Measurements from ENCODE around the gene CDH13.

The CDH13 gene

GRCh38 chr16:83730812-83731211 lies 1104.0 kb downstream of the CDH13 start:
- no peak overlapping the region for H3K4me3 Mint-ChIP-seq
- peaks cover 15% of the 10 kb centered on the region for H3K27me3 Mint-ChIP-seq
- no peak overlapping the region for H3K27ac Mint-ChIP-seq
- no peaks in the 10 kb centered on the region for H3K36me3 Mint-ChIP-seq (ENCODE audit: low read depth)
- H3K4me1 Mint-ChIP-seq (ENCODE audit: low read depth), result no peaks in the 10 kb centered on the region
- peaks cover 11% of the 10 kb centered on the region for H3K9me3 Mint-ChIP-seq
- DNase-seq, result no peak

- H3K9me3 Mint-ChIP-seq, result peaks cover 14% of the 10 kb centered on the region
- DNase-seq, result no peak
- H3K27me3 Mint-ChIP-seq, result peaks cover 10% of the 10 kb centered on the region
- H3K27ac Mint-ChIP-seq, result no peak overlapping the region
- H3K36me3 Mint-ChIP-seq (ENCODE audit: low read depth), result no peaks in the 10 kb centered on the region
- no peaks in the 10 kb centered on the region for H3K4me1 Mint-ChIP-seq (ENCODE audit: low read depth)
- H3K4me3 Mint-ChIP-seq, result no peak overlapping the region
Observed at GRCh38 chr16:83732536-83732935, 1105.8 kb downstream of the CDH13 start.

- no peak overlapping the region for H3K4me3 Mint-ChIP-seq
- H3K27ac Mint-ChIP-seq, result no peak overlapping the region
- no peaks in the 10 kb centered on the region for H3K4me1 Mint-ChIP-seq (ENCODE audit: low read depth)
- H3K36me3 Mint-ChIP-seq (ENCODE audit: low read depth), result no peaks in the 10 kb centered on the region
- H3K9me3 Mint-ChIP-seq, result peaks cover 14% of the 10 kb centered on the region
- DNase-seq, result no peak
- peaks cover 10% of the 10 kb centered on the region for H3K27me3 Mint-ChIP-seq
Observed at GRCh38 chr16:83733301-83733700, 1106.5 kb downstream of the CDH13 start.

- no peak for DNase-seq
- H3K27me3 Mint-ChIP-seq, result peaks cover 10% of the 10 kb centered on the region
- no peaks in the 10 kb centered on the region for H3K4me1 Mint-ChIP-seq (ENCODE audit: low read depth)
- no peak overlapping the region for H3K27ac Mint-ChIP-seq
- no peaks in the 10 kb centered on the region for H3K36me3 Mint-ChIP-seq (ENCODE audit: low read depth)
- H3K9me3 Mint-ChIP-seq, result peaks cover 14% of the 10 kb centered on the region
- H3K4me3 Mint-ChIP-seq, result no peak overlapping the region
Observed at GRCh38 chr16:83734136-83734535, 1107.4 kb downstream of the CDH13 start.

GRCh38 chr16:83737729-83738354 lies 1111.1 kb downstream of the CDH13 start:
- Mint-ChIP-seq H3K27ac (no peak overlapping the region), H3K27me3 (peaks cover 4% of the 10 kb centered on the region), H3K36me3 (ENCODE audit: low read depth) (no peaks in the 10 kb centered on the region), H3K4me1 (ENCODE audit: low read depth) (no peaks in the 10 kb centered on the region), H3K4me3 (no peak overlapping the region), H3K9me3 (peaks cover 12% of the 10 kb centered on the region)
- DNase-seq, result no peak

GRCh38 chr16:83738923-83739503 lies 1112.2 kb downstream of the CDH13 start:
- H3K36me3 Mint-ChIP-seq (ENCODE audit: low read depth), result no peaks in the 10 kb centered on the region
- no peak overlapping the region for H3K27ac Mint-ChIP-seq
- DNase-seq, result no peak
- H3K4me3 Mint-ChIP-seq, result no peak overlapping the region
- H3K9me3 Mint-ChIP-seq, result peaks cover 10% of the 10 kb centered on the region
- H3K4me1 Mint-ChIP-seq (ENCODE audit: low read depth), result no peaks in the 10 kb centered on the region
- H3K27me3 Mint-ChIP-seq, result peaks cover 4% of the 10 kb centered on the region

GRCh38 chr16:83742124-83742899 lies 1115.5 kb downstream of the CDH13 start:
- Mint-ChIP-seq H3K27me3 (peaks cover 15% of the 10 kb centered on the region), H3K4me1 (ENCODE audit: low read depth) (no peaks in the 10 kb centered on the region), H3K27ac (no peak overlapping the region), H3K36me3 (ENCODE audit: low read depth) (no peaks in the 10 kb centered on the region), H3K4me3 (no peak overlapping the region), H3K9me3 (no peaks in the 10 kb centered on the region)
- DNase-seq, result no peak

- no peaks in the 10 kb centered on the region for H3K4me1 Mint-ChIP-seq (ENCODE audit: low read depth)
- H3K4me3 Mint-ChIP-seq, result no peak overlapping the region
- peaks cover 18% of the 10 kb centered on the region for H3K27me3 Mint-ChIP-seq
- no peak overlapping the region for H3K27ac Mint-ChIP-seq
- no peaks in the 10 kb centered on the region for H3K36me3 Mint-ChIP-seq (ENCODE audit: low read depth)
- no peaks in the 10 kb centered on the region for H3K9me3 Mint-ChIP-seq
- no peak for DNase-seq
Observed at GRCh38 chr16:83743241-83743640, 1116.5 kb downstream of the CDH13 start.

- H3K27ac Mint-ChIP-seq, result no peak overlapping the region
- H3K4me1 Mint-ChIP-seq (ENCODE audit: low read depth), result no peaks in the 10 kb centered on the region
- no peak overlapping the region for H3K4me3 Mint-ChIP-seq
- peaks cover 21% of the 10 kb centered on the region for H3K27me3 Mint-ChIP-seq
- H3K36me3 Mint-ChIP-seq (ENCODE audit: low read depth), result no peaks in the 10 kb centered on the region
- H3K9me3 Mint-ChIP-seq, result no peaks in the 10 kb centered on the region
- DNase-seq, result no peak
Observed at GRCh38 chr16:83743720-83744119, 1117.0 kb downstream of the CDH13 start.

GRCh38 chr16:83744441-83744981 lies 1117.7 kb downstream of the CDH13 start:
- no peaks in the 10 kb centered on the region for H3K4me1 Mint-ChIP-seq (ENCODE audit: low read depth)
- H3K27ac Mint-ChIP-seq, result no peak overlapping the region
- H3K27me3 Mint-ChIP-seq, result peaks cover 29% of the 10 kb centered on the region
- no peak for DNase-seq
- H3K9me3 Mint-ChIP-seq, result no peaks in the 10 kb centered on the region
- H3K4me3 Mint-ChIP-seq, result no peak overlapping the region
- H3K36me3 Mint-ChIP-seq (ENCODE audit: low read depth), result no peaks in the 10 kb centered on the region

GRCh38 chr16:83746611-83747010 lies 1119.8 kb downstream of the CDH13 start:
- Mint-ChIP-seq H3K4me1 (ENCODE audit: low read depth) (no peaks in the 10 kb centered on the region), H3K9me3 (no peaks in the 10 kb centered on the region), H3K27me3 (peaks cover 36% of the 10 kb centered on the region), H3K27ac (no peak overlapping the region), H3K36me3 (ENCODE audit: low read depth) (no peaks in the 10 kb centered on the region), H3K4me3 (no peak overlapping the region)
- DNase-seq, result no peak

GRCh38 chr16:83747936-83748335 lies 1121.2 kb downstream of the CDH13 start:
- H3K4me3 Mint-ChIP-seq, result no peak overlapping the region

GRCh38 chr16:83755391-83755790 lies 1128.6 kb downstream of the CDH13 start:
- Mint-ChIP-seq H3K4me3 (no peak overlapping the region), H3K9me3 (peaks cover 6% of the 10 kb centered on the region), H3K27me3 (peaks cover 17% of the 10 kb centered on the region), H3K36me3 (ENCODE audit: low read depth) (no peaks in the 10 kb centered on the region), H3K27ac (no peak overlapping the region), H3K4me1 (ENCODE audit: low read depth) (no peaks in the 10 kb centered on the region)
- no peak for DNase-seq

More at GRCh38 chr16:83747936-83748335, 1121.2 kb downstream of the CDH13 start:
- H3K36me3 Mint-ChIP-seq (ENCODE audit: low read depth), result no peaks in the 10 kb centered on the region
- peaks cover 40% of the 10 kb centered on the region for H3K27me3 Mint-ChIP-seq
- no peaks in the 10 kb centered on the region for H3K9me3 Mint-ChIP-seq
- no peaks in the 10 kb centered on the region for H3K4me1 Mint-ChIP-seq (ENCODE audit: low read depth)
- H3K27ac Mint-ChIP-seq, result no peak overlapping the region
- DNase-seq, result no peak

GRCh38 chr16:83762141-83762991 lies 1135.6 kb downstream of the CDH13 start:
- DNase-seq, result no peak
- no peaks in the 10 kb centered on the region for H3K9me3 Mint-ChIP-seq
- no peaks in the 10 kb centered on the region for H3K36me3 Mint-ChIP-seq (ENCODE audit: low read depth)
- H3K27me3 Mint-ChIP-seq, result peaks cover 3% of the 10 kb centered on the region
- no peak overlapping the region for H3K27ac Mint-ChIP-seq
- H3K4me1 Mint-ChIP-seq (ENCODE audit: low read depth), result no peaks in the 10 kb centered on the region
- H3K4me3 Mint-ChIP-seq, result no peak overlapping the region

Measured in activated T-cell treated with anti-CD3 and anti-CD28 coated beads, Interleukin-2, amount 50 U/mL, for 24 hours (primary cell).